Measurements from ENCODE around the gene SPSB1. TPM values are rescaled to one million over a fixed set of nuclear protein-coding genes. Genes with fewer than 3 reads are reported as not detected.

Gene SPSB1
- polyA plus RNA-seq, 1 experiment, result 20.3 TPM

GRCh38 chr1:9263276-9263855, 29.3 kb upstream of the SPSB1 start:
- POLR2A ChIA-PET, result no interaction called here

GRCh38 chr1:9263984-9264872, 28.5 kb upstream of the SPSB1 start:
- Histone ChIP-seq H3K4me3 (ENCODE audit: low read depth, low read length) (no peak overlapping the region), H3K27ac (ENCODE audit: low read depth, low read length) (no peak overlapping the region), H3K27me3 (ENCODE audit: control insufficient read depth, insufficient read depth, low read length) (no peaks in the 10 kb centered on the region), H3K9me3 (ENCODE audit: control insufficient read depth, insufficient read depth, low read length) (no peaks in the 10 kb centered on the region; the same call in 1 of the 2 replicates)
- DNase-seq (ENCODE audit: low read depth, low spot score), result no peak
- CTCF ChIA-PET, result interaction anchor here (1.6 kb wide), 1 partner anchor 30 kb away, joined by 5 read pairs; the partner anchor contains the start of gene H6PD
- POLR2A ChIA-PET, result no interaction called here
- no peak for TF ChIP-seq CTCF (IDR thresholded peaks at IDR 0.05; ENCODE audit: low read depth, low read length)

More at GRCh38 chr1:9263276-9263855, 29.3 kb upstream of the SPSB1 start:
- Histone ChIP-seq H3K27ac (ENCODE audit: low read depth, low read length) (no peak overlapping the region), H3K9me3 (ENCODE audit: control insufficient read depth, insufficient read depth, low read length) (no peaks in the 10 kb centered on the region; the same call in 1 of the 2 replicates), H3K4me3 (ENCODE audit: low read depth, low read length) (no peak overlapping the region), H3K27me3 (ENCODE audit: control insufficient read depth, insufficient read depth, low read length) (no peaks in the 10 kb centered on the region)
- DNase-seq (ENCODE audit: low read depth, low spot score), result no peak
- CTCF ChIA-PET, result interaction anchor here (1.6 kb wide), 1 partner anchor 29 kb away, joined by 5 read pairs; the partner anchor contains the start of gene H6PD
- no peak for TF ChIP-seq CTCF (IDR thresholded peaks at IDR 0.05; ENCODE audit: low read depth, low read length)

- H3K27ac ChIP-seq (ENCODE audit: low read depth, low read length), result no peak overlapping the region
- TF ChIP-seq CTCF (IDR thresholded peaks at IDR 0.05; ENCODE audit: low read depth, low read length), result no peak
- H3K9me3 ChIP-seq (ENCODE audit: control insufficient read depth, insufficient read depth, low read length), result no peaks in the 10 kb centered on the region; the same call in 1 of the 2 replicates
- ChIA-PET POLR2A (no interaction called here), CTCF (interaction anchor here (0.8 to 1.6 kb wide), 3 partner anchors 31 to 226 kb away, joined by 3 to 5 read pairs (median 3); partner anchors contain the start of gene H6PD)
- no peak overlapping the region for H3K4me3 ChIP-seq (ENCODE audit: low read depth, low read length)
- no peaks in the 10 kb centered on the region for H3K27me3 ChIP-seq (ENCODE audit: control insufficient read depth, insufficient read depth, low read length)
- DNase-seq (ENCODE audit: low read depth, low spot score), result no peak
These were observed 27.7 kb upstream of the SPSB1 start for GRCh38 chr1:9265037-9265436.

- no peak for TF ChIP-seq CTCF (IDR thresholded peaks at IDR 0.05; ENCODE audit: low read depth, low read length)
- DNase-seq (ENCODE audit: low read depth, low spot score), result no peak
- ChIA-PET POLR2A (no interaction called here), CTCF (interaction anchor here (0.8 to 3.1 kb wide), 4 partner anchors 190 to 307 kb away, joined by 3 to 34 read pairs (median 6); no protein-coding TSS in a partner anchor)
- Histone ChIP-seq H3K9me3 (ENCODE audit: control insufficient read depth, insufficient read depth, low read length) (no peaks in the 10 kb centered on the region; the same call in 1 of the 2 replicates), H3K4me3 (ENCODE audit: low read depth, low read length) (no peak overlapping the region), H3K27me3 (ENCODE audit: control insufficient read depth, insufficient read depth, low read length) (no peaks in the 10 kb centered on the region), H3K27ac (ENCODE audit: low read depth, low read length) (no peak overlapping the region)
These were observed 26.7 kb upstream of the SPSB1 start for GRCh38 chr1:9265968-9266367.

Data from AG04450 (cell line).